Panc1 (cell line): ENCODE data around the gene RPL21.

Experiments used
- POLR2AphosphoS5 ChIP-seq: IDR thresholded peaks from 2 replicates; pipeline ENCODE4 v1.6.1; 2012; ENCODE audit warnings: mild to moderate bottlenecking, low read depth, low read length, moderate library complexity
- TCF7L2 ChIP-seq: IDR thresholded peaks from 2 replicates; pipeline ENCODE4 v1.6.1; 2011; ENCODE audit warnings: mild to moderate bottlenecking, low read depth, low read length, inconsistent platforms
- TF ChIP-seq, protein P1 (sequence below): fragments of 450-650 bp; IDR thresholded peaks from 2 replicates; pipeline ENCODE4 v1.5.1; 2017; ENCODE audit warnings: mild to moderate bottlenecking
- TF ChIP-seq, protein P2 (sequence below), 2 experiments: IDR thresholded peaks; 2 replicates each; pipeline ENCODE4 v1.6.1; 2011 to 2012; ENCODE audit warnings: low read depth in 2 of 2, control low read depth in 1 of 2, low read length in 1 of 2, mild to moderate bottlenecking in 1 of 2, moderate library complexity in 1 of 2; ENCODE audit not compliant: insufficient read depth in 1 of 2

DNA sequence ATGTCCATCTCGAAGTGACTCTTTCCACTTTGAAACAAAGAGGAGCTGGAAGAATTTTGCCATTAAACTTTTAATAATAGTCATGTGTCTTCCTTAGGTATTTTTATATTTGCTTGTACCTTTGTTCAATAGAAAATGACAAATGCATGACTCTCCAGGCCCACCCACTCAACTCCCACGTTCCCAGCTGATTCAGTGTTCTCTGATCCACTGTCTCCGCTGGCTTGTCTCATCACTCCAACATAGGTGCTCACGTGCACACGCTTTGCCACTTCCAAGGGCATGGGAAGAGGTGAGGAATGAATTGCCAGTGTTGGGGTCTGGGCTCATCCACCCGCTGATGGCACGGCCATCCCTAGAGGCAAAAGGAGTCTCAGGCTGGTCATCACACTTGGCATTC is 43.7 kb downstream of the RPL21 start:
- TF ChIP-seq, protein P1, sequence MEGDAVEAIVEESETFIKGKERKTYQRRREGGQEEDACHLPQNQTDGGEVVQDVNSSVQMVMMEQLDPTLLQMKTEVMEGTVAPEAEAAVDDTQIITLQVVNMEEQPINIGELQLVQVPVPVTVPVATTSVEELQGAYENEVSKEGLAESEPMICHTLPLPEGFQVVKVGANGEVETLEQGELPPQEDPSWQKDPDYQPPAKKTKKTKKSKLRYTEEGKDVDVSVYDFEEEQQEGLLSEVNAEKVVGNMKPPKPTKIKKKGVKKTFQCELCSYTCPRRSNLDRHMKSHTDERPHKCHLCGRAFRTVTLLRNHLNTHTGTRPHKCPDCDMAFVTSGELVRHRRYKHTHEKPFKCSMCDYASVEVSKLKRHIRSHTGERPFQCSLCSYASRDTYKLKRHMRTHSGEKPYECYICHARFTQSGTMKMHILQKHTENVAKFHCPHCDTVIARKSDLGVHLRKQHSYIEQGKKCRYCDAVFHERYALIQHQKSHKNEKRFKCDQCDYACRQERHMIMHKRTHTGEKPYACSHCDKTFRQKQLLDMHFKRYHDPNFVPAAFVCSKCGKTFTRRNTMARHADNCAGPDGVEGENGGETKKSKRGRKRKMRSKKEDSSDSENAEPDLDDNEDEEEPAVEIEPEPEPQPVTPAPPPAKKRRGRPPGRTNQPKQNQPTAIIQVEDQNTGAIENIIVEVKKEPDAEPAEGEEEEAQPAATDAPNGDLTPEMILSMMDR: no peak
- TF ChIP-seq TCF7L2 (no peak), POLR2AphosphoS5 (no peak)
- TF ChIP-seq, protein P2, sequence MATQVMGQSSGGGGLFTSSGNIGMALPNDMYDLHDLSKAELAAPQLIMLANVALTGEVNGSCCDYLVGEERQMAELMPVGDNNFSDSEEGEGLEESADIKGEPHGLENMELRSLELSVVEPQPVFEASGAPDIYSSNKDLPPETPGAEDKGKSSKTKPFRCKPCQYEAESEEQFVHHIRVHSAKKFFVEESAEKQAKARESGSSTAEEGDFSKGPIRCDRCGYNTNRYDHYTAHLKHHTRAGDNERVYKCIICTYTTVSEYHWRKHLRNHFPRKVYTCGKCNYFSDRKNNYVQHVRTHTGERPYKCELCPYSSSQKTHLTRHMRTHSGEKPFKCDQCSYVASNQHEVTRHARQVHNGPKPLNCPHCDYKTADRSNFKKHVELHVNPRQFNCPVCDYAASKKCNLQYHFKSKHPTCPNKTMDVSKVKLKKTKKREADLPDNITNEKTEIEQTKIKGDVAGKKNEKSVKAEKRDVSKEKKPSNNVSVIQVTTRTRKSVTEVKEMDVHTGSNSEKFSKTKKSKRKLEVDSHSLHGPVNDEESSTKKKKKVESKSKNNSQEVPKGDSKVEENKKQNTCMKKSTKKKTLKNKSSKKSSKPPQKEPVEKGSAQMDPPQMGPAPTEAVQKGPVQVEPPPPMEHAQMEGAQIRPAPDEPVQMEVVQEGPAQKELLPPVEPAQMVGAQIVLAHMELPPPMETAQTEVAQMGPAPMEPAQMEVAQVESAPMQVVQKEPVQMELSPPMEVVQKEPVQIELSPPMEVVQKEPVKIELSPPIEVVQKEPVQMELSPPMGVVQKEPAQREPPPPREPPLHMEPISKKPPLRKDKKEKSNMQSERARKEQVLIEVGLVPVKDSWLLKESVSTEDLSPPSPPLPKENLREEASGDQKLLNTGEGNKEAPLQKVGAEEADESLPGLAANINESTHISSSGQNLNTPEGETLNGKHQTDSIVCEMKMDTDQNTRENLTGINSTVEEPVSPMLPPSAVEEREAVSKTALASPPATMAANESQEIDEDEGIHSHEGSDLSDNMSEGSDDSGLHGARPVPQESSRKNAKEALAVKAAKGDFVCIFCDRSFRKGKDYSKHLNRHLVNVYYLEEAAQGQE (IDR thresholded peaks at IDR 0.05; ENCODE audit: insufficient read depth in 1 of 2, low read depth in 2 of 2, low read length in 1 of 2): no peak
